Thyroid gland (tissue), 4 donors: ENCODE data around the gene CACNG1.

Experiments used
- POLR2A ChIP-seq, 2 donors: fragments of 450-650 bp; IDR thresholded peaks; one replicate each; pipeline ENCODE4 v1.6.1; 2017; ENCODE audit warnings: antibody characterized with exemption in 2 of 2, mild to moderate bottlenecking in 2 of 2, moderate library complexity in 1 of 2
- TF ChIP-seq, protein P1 (sequence below), 6 experiments: fragments of 200-600 bp in 3 of 6; fragments of 450-650 bp in 3 of 6; sonication (generic) in 3 of 6; IDR thresholded peaks; one replicate each; pipeline ENCODE4 v1.5.1; 2016 to 2019; ENCODE audit warnings: antibody characterized with exemption in 6 of 6, mild to moderate bottlenecking in 2 of 6, inconsistent platforms in 1 of 6, moderate library complexity in 1 of 6

DNA sequence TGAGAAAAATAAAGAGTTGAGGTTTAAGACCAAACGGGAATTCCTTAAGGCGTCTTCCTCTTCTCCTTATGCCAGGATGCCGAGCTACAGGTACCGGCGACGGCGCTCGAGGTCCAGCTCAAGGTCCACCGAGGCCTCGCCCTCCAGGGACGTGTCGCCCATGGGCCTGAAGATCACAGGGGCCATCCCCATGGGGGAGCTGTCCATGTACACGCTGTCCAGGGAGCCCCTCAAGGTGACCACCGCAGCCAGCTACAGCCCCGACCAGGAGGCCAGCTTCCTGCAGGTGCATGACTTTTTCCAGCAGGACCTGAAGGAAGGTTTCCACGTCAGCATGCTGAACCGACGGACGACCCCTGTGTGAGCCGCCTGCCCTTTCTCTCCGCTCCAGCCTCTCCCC, 13.7 kb upstream of the CACNG1 start:
- TF ChIP-seq, protein P1, sequence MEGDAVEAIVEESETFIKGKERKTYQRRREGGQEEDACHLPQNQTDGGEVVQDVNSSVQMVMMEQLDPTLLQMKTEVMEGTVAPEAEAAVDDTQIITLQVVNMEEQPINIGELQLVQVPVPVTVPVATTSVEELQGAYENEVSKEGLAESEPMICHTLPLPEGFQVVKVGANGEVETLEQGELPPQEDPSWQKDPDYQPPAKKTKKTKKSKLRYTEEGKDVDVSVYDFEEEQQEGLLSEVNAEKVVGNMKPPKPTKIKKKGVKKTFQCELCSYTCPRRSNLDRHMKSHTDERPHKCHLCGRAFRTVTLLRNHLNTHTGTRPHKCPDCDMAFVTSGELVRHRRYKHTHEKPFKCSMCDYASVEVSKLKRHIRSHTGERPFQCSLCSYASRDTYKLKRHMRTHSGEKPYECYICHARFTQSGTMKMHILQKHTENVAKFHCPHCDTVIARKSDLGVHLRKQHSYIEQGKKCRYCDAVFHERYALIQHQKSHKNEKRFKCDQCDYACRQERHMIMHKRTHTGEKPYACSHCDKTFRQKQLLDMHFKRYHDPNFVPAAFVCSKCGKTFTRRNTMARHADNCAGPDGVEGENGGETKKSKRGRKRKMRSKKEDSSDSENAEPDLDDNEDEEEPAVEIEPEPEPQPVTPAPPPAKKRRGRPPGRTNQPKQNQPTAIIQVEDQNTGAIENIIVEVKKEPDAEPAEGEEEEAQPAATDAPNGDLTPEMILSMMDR (IDR thresholded peaks at IDR 0.05), result no peak
- no peak for TF ChIP-seq POLR2A (IDR thresholded peaks at IDR 0.05)
